ENCODE data around the gene ESPNL.

Gene ESPNL

DNA sequence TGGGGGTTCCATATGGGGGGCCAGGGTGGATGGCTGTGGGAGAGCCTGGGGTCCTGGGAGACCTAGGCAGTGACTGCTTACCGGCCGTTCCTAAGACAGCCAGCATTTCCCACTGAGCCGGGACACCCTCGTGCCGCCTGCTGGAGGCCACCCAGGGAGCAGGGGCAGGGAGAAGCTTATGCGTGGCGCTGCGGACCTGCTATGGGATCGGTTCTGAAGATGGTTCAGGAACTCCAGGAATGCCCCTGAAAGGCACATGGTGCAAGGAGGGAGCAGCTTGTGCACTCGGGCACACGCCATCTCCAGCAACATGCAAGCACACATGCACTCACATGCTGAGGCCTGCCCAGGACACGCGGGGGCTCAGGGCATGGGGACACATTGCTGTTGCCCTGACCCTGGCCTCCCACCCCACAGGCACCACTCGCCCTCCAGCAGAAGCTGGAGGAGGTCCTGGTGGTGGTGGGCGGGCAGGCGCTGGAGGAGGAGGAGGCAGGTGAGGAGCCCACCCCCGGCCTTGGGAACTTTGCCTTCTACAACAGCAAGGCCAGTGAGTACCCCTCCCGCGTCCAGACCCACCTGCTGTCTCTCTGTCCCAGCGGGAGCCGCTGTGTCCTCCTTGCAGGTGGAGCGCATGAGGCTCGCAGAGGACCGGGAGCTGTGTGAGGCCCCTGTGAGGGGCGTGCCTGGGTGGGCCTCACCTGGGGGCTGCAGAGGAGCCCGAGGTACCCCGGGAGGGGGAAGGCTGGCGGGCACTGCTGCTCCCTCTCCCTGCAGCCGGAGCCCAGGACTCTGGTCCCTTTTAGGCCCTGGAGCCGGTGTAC lies 42.5 kb downstream of the ESPNL start:
- no peak overlapping the region for H3K4me3 ChIP-seq (ENCODE audit: insufficient read depth, low read length, poor library complexity, severe bottlenecking)
- no peak overlapping the region for H3K27ac ChIP-seq (ENCODE audit: low read depth, low read length)
- H3F3A ChIP-seq (ENCODE audit: insufficient read depth) = no peaks in the 10 kb centered on the region
- no peak overlapping the region for H3K4me2 ChIP-seq (ENCODE audit: low read depth, low read length, poor library complexity, severe bottlenecking)
- no peaks in the 10 kb centered on the region for H3K27me3 ChIP-seq (ENCODE audit: low read length)
- no peaks in the 10 kb centered on the region for H3K9me3 ChIP-seq (ENCODE audit: insufficient read depth, low read length)
- no peak overlapping the region for H3K9ac ChIP-seq (ENCODE audit: low read length)
- H4K20me1 ChIP-seq (ENCODE audit: low read depth, low read length) = no peaks in the 10 kb centered on the region
- H3K79me2 ChIP-seq (ENCODE audit: insufficient read depth, low read length) = no peaks in the 10 kb centered on the region
- no peak overlapping the region for H2AFZ ChIP-seq (ENCODE audit: low read depth, low read length, severe bottlenecking)
- no peaks in the 10 kb centered on the region for H3K9me2 ChIP-seq (replicated peaks; ENCODE audit: insufficient read depth, low read length)
- TF ChIP-seq EZH2phosphoT487 (conservative IDR thresholded peaks at IDR 0.05; ENCODE audit: low read length) = no peak
- TF ChIP-seq, protein P1, sequence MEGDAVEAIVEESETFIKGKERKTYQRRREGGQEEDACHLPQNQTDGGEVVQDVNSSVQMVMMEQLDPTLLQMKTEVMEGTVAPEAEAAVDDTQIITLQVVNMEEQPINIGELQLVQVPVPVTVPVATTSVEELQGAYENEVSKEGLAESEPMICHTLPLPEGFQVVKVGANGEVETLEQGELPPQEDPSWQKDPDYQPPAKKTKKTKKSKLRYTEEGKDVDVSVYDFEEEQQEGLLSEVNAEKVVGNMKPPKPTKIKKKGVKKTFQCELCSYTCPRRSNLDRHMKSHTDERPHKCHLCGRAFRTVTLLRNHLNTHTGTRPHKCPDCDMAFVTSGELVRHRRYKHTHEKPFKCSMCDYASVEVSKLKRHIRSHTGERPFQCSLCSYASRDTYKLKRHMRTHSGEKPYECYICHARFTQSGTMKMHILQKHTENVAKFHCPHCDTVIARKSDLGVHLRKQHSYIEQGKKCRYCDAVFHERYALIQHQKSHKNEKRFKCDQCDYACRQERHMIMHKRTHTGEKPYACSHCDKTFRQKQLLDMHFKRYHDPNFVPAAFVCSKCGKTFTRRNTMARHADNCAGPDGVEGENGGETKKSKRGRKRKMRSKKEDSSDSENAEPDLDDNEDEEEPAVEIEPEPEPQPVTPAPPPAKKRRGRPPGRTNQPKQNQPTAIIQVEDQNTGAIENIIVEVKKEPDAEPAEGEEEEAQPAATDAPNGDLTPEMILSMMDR (IDR thresholded peaks at IDR 0.05; ENCODE audit: insufficient read depth, low read length, poor library complexity, severe bottlenecking) = no peak
- H3K36me3 ChIP-seq (ENCODE audit: low read length) = no peaks in the 10 kb centered on the region

DNA sequence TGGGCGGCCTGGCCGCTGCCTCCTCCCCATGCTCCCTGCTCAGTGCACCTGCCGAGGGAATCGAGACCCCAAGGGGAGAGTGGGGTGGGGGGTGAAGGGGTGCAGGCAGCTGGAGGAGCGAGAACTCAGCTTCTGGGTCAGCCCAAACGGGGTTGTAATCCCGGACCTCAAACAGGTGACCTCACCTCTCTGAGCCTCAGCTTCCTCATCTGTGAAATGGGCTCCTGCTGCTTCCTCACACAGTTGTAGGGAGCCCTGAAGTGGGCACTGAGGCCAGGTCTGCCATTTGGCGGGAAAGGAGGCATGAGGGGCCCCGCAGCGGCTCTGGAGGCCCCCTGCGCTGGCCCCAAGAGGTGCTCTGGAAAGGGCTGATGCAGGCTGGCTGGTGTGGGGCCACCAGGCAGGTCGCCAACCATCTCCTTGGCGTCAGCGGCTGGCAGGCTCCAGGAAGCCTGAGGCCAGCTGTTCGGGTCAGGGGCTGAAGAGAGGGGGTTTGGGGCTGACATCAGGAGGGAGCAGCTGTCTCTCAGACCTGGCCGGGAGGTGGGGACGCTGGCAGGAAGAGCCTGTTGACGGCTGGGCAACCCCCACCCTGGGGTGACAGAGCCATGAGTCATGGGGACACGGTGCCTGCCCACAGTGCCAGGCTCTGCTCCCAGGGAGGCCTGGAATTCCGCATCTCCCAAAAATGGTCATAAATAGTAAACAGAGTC lies 43.3 kb downstream of the ESPNL start:
- no peaks in the 10 kb centered on the region for H3K79me2 ChIP-seq (ENCODE audit: insufficient read depth, low read length)
- H3K4me3 ChIP-seq (ENCODE audit: insufficient read depth, low read length, poor library complexity, severe bottlenecking) = no peak overlapping the region
- H4K20me1 ChIP-seq (ENCODE audit: low read depth, low read length) = no peaks in the 10 kb centered on the region
- no peaks in the 10 kb centered on the region for H3F3A ChIP-seq (ENCODE audit: insufficient read depth)
- H3K36me3 ChIP-seq (ENCODE audit: low read length) = no peaks in the 10 kb centered on the region
- no peak overlapping the region for H3K4me2 ChIP-seq (ENCODE audit: low read depth, low read length, poor library complexity, severe bottlenecking)
- no peak overlapping the region for H3K9ac ChIP-seq (ENCODE audit: low read length)
- no peaks in the 10 kb centered on the region for H3K9me2 ChIP-seq (replicated peaks; ENCODE audit: insufficient read depth, low read length)
- H2AFZ ChIP-seq (ENCODE audit: low read depth, low read length, severe bottlenecking) = no peak overlapping the region
- H3K9me3 ChIP-seq (ENCODE audit: insufficient read depth, low read length) = no peaks in the 10 kb centered on the region
- no peaks in the 10 kb centered on the region for H3K27me3 ChIP-seq (ENCODE audit: low read length)
- TF ChIP-seq, protein P1 (IDR thresholded peaks at IDR 0.05; ENCODE audit: insufficient read depth, low read length, poor library complexity, severe bottlenecking) = no peak
- TF ChIP-seq EZH2phosphoT487 (conservative IDR thresholded peaks at IDR 0.05; ENCODE audit: low read length) = no peak
- no peak overlapping the region for H3K27ac ChIP-seq (ENCODE audit: low read depth, low read length)

DNA sequence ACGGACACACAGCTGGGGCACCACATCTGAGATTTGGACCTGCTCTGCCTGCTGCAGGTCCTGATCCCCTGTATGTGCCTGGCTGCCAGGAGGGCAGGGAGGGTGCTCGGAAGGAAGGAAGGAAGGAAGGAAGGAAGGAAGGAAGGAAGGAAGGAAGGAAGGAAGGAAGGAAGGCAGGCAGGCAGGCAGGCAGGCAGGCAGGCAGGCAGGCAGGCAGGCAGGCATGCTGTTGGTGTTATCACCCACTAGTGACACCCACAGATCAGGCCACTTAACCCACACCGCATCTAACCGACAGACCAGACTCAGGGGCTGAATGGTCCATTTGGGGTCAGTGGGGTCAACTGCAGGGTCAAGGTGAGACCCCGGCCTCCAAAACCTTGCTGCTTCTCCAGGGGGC lies 44.1 kb downstream of the ESPNL start:
- no peak overlapping the region for H2AFZ ChIP-seq (ENCODE audit: low read depth, low read length, severe bottlenecking)
- no peaks in the 10 kb centered on the region for H3K36me3 ChIP-seq (ENCODE audit: low read length)
- no peaks in the 10 kb centered on the region for H3K27me3 ChIP-seq (ENCODE audit: low read length)
- no peak overlapping the region for H3K4me2 ChIP-seq (ENCODE audit: low read depth, low read length, poor library complexity, severe bottlenecking)
- H3K4me3 ChIP-seq (ENCODE audit: insufficient read depth, low read length, poor library complexity, severe bottlenecking) = no peak overlapping the region
- no peak overlapping the region for H3K27ac ChIP-seq (ENCODE audit: low read depth, low read length)
- H4K20me1 ChIP-seq (ENCODE audit: low read depth, low read length) = no peaks in the 10 kb centered on the region
- no peak for TF ChIP-seq EZH2phosphoT487 (conservative IDR thresholded peaks at IDR 0.05; ENCODE audit: low read length)
- TF ChIP-seq, protein P1 (IDR thresholded peaks at IDR 0.05; ENCODE audit: insufficient read depth, low read length, poor library complexity, severe bottlenecking) = no peak
- no peak overlapping the region for H3K9ac ChIP-seq (ENCODE audit: low read length)
- H3K79me2 ChIP-seq (ENCODE audit: insufficient read depth, low read length) = no peaks in the 10 kb centered on the region
- no peaks in the 10 kb centered on the region for H3K9me2 ChIP-seq (replicated peaks; ENCODE audit: insufficient read depth, low read length)
- no peaks in the 10 kb centered on the region for H3F3A ChIP-seq (ENCODE audit: insufficient read depth)
- no peaks in the 10 kb centered on the region for H3K9me3 ChIP-seq (ENCODE audit: insufficient read depth, low read length)

Data from SU-DHL-6 (cell line).